Osteocyte (in vitro differentiated cells): Measurements from ENCODE around the gene TREML4. TPM values are rescaled to one million over a fixed set of nuclear protein-coding genes. Genes with fewer than 3 reads are reported as not detected.

ENCODE experiments used
- DNase-seq: peaks from one replicate; pipeline ENCODE4 v3.0.0; 2021; ENCODE audit warnings: mixed read lengths; ENCODE audit not compliant: unreplicated experiment; ENCODE audit errors: extremely low spot score
- H3K27ac Mint-ChIP-seq: one replicate; pipeline ENCODE4 v1.8.0; 2021; ENCODE audit warnings: mild to moderate bottlenecking, mixed read lengths; ENCODE audit not compliant: unreplicated experiment
- H3K27me3 Mint-ChIP-seq: one replicate; pipeline ENCODE4 v1.8.0; 2021; ENCODE audit warnings: mixed read lengths; ENCODE audit not compliant: unreplicated experiment
- H3K36me3 Mint-ChIP-seq: one replicate; pipeline ENCODE4 v1.8.0; 2021; ENCODE audit warnings: mixed read lengths; ENCODE audit not compliant: unreplicated experiment
- H3K4me1 Mint-ChIP-seq: one replicate; pipeline ENCODE4 v1.8.0; 2021; ENCODE audit warnings: mixed read lengths; ENCODE audit not compliant: unreplicated experiment
- H3K4me3 Mint-ChIP-seq: one replicate; pipeline ENCODE4 v1.8.0; 2021; ENCODE audit warnings: mild to moderate bottlenecking, moderate library complexity, mixed read lengths; ENCODE audit not compliant: unreplicated experiment
- H3K9me3 Mint-ChIP-seq: one replicate; pipeline ENCODE4 v1.8.0; 2021; ENCODE audit warnings: mixed read lengths; ENCODE audit not compliant: unreplicated experiment
- total RNA-seq: library from RNA; stranded (reverse); gene quantifications from 2 replicates; pipeline ENCODE4 v1.2.1, GENCODE V29; 2021
- TF ChIP-seq, protein P1 (sequence below): fragments of 200-600 bp; sonication (generic); IDR thresholded peaks from 2 replicates; pipeline ENCODE4 v1.5.0; 2021; ENCODE audit warnings: antibody characterized with exemption, mild to moderate bottlenecking, moderate library complexity

The TREML4 gene
- total RNA-seq, 1 donor from 2014 or later = not detected

DNA sequence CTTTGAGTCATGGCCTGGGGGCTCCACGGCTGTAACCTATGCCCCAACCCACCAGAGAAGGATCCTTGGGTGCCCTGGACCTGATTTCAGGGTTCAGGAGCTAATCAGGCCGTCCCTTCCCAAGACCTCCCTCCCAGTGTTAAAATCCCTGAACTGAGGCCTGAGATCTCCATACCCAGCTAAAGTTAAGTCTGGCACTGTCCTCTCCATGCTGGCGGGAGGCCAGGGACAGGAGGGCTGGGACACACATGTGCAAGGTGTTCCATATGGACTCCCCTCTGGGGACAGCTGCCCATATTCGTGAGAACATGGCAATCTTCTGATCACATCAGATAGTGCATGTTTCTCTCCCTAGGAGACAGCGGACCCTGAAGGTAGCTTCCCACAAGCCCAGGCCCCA is 11.5 kb upstream of the TREML4 start:
- no peak overlapping the region for H3K27ac Mint-ChIP-seq
- TF ChIP-seq, protein P1, sequence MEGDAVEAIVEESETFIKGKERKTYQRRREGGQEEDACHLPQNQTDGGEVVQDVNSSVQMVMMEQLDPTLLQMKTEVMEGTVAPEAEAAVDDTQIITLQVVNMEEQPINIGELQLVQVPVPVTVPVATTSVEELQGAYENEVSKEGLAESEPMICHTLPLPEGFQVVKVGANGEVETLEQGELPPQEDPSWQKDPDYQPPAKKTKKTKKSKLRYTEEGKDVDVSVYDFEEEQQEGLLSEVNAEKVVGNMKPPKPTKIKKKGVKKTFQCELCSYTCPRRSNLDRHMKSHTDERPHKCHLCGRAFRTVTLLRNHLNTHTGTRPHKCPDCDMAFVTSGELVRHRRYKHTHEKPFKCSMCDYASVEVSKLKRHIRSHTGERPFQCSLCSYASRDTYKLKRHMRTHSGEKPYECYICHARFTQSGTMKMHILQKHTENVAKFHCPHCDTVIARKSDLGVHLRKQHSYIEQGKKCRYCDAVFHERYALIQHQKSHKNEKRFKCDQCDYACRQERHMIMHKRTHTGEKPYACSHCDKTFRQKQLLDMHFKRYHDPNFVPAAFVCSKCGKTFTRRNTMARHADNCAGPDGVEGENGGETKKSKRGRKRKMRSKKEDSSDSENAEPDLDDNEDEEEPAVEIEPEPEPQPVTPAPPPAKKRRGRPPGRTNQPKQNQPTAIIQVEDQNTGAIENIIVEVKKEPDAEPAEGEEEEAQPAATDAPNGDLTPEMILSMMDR = no peak
- H3K27me3 Mint-ChIP-seq = peaks cover 18% of the 10 kb centered on the region
- DNase-seq = peak; percentile 67
- no peak overlapping the region for H3K4me3 Mint-ChIP-seq
- H3K4me1 Mint-ChIP-seq = no peaks in the 10 kb centered on the region
- H3K36me3 Mint-ChIP-seq = no peaks in the 10 kb centered on the region
- H3K9me3 Mint-ChIP-seq = peaks cover 19% of the 10 kb centered on the region

DNA sequence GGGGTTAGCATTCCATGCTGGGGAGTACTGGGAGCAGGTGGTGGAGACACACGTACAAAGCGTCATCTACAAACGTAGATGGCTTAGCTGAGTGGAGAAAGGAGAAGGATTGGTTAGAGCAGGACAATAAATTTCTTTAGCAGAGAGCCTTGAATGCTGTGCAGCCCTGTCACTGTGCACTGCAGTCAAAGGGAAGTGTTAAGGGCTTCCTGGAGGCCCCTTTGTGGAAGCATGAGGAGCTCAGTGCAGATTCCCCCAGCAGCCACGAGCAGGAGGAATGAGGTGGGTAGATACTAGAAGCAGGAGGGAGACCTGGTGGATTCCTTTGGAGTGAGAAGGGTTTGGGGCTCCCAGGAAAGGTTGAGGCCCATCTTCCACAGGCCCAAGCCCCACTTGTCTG is 6.1 kb upstream of the TREML4 start:
- no peak for DNase-seq
- peaks cover 19% of the 10 kb centered on the region for H3K9me3 Mint-ChIP-seq
- H3K4me3 Mint-ChIP-seq = no peak overlapping the region
- no peak overlapping the region for H3K27ac Mint-ChIP-seq
- H3K36me3 Mint-ChIP-seq = no peaks in the 10 kb centered on the region
- no peaks in the 10 kb centered on the region for H3K4me1 Mint-ChIP-seq
- H3K27me3 Mint-ChIP-seq = peaks cover 34% of the 10 kb centered on the region
- TF ChIP-seq, protein P1 = no peak

DNA sequence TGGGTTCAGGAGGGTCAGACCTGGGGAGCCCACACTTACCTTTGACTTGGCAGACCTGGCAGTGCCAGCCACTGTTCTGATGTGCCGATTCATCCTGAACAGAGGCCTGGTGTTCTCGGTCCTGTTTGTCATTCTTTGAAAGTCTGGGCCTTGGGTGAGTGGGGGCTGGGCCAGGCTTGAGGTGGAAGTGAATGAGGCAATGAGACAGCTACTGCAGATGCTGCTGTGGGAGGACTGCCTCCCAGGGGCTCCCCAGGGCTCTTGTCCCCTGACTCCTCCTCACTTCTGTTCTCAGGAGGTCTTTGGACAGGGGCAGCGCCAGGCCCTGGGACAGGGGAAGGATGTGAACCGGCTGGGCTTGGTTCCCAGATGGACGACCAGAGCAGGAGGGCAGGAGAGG is 5.6 kb upstream of the TREML4 start:
- no peaks in the 10 kb centered on the region for H3K4me1 Mint-ChIP-seq
- TF ChIP-seq, protein P1 = no peak
- no peak overlapping the region for H3K4me3 Mint-ChIP-seq
- H3K27ac Mint-ChIP-seq = no peak overlapping the region
- peaks cover 34% of the 10 kb centered on the region for H3K27me3 Mint-ChIP-seq
- no peak for DNase-seq
- H3K36me3 Mint-ChIP-seq = no peaks in the 10 kb centered on the region
- peaks cover 19% of the 10 kb centered on the region for H3K9me3 Mint-ChIP-seq

DNA sequence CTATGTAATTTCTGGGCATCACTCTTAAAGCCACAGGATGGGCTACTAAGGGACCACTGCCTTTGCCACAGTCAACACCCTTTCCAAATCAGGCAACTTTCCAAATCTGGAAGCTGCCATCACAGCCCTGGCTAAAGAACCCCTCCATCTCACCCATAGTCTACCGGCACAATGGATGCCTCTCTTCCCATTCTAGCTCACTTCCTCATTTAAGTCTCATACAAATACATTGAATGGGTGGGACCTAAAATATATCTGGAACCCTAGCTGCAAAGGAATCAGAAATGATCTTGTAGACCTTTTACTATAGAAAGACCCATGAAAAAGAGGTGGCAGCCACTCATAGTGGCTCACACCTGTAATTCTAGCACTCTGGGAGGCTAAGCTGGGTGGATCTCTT is 3.3 kb upstream of the TREML4 start:
- H3K27me3 Mint-ChIP-seq = peaks cover 40% of the 10 kb centered on the region
- no peak overlapping the region for H3K4me3 Mint-ChIP-seq

DNA sequence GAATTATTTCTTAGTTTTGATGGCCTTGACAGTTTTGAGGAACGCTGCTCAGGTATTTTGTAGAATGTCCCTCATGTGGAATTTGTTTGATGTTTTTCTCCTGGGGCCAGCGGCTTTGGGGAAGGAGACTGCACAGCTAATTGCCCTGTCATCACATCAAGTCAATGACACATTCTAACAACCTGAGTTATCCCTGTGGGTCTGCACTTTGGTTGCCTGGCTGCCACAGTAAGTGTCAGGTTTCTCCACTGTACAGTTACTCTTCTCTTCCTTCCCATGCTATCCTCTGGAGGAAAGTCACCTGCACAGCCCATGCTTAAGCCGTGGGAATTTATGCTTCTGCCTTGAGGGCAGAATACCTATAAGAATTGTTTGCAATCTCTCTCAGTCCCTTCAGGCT is 1.4 kb upstream of the TREML4 start:
- no peak for DNase-seq
- no peaks in the 10 kb centered on the region for H3K4me1 Mint-ChIP-seq
- H3K27ac Mint-ChIP-seq = no peak overlapping the region
- H3K4me3 Mint-ChIP-seq = no peak overlapping the region
- H3K9me3 Mint-ChIP-seq = peaks cover 4% of the 10 kb centered on the region
- TF ChIP-seq, protein P1 = no peak
- H3K36me3 Mint-ChIP-seq = no peaks in the 10 kb centered on the region
- peaks cover 46% of the 10 kb centered on the region for H3K27me3 Mint-ChIP-seq

More for the DNA sequence above, 3.3 kb upstream of the TREML4 start:
- DNase-seq = no peak
- H3K27ac Mint-ChIP-seq = no peak overlapping the region
- no peaks in the 10 kb centered on the region for H3K4me1 Mint-ChIP-seq
- peaks cover 12% of the 10 kb centered on the region for H3K9me3 Mint-ChIP-seq
- no peaks in the 10 kb centered on the region for H3K36me3 Mint-ChIP-seq
- TF ChIP-seq, protein P1 = no peak
